Measurements from ENCODE around the gene SLC12A7.

SLC12A7 gene

GRCh38 chr5:1019001-1019905 lies 92.6 kb downstream of the SLC12A7 start:
- DNase-seq (ENCODE audit: low spot score): no peak

DNA sequence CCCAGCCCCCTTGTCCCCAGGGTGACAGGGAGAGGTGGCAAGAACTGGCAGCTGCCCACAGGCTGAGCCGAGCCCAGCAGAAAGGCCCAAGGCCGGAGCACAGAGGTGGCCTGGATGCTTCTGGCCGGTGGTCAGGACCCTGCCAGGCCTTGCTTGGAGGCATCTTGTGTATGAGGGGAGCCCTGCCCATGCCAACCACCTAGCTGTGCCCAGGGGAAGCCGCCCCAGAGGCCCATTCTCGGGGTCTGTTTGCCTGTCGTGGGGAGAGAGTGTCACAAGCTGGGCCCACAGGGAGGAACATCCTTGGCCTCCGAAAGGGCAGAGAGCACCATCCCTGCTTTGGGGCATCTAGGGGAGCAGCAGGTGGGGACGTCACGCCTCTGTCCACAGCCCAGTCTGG lies 93.3 kb downstream of the SLC12A7 start:
- DNase-seq (ENCODE audit: low spot score): no peak

DNA sequence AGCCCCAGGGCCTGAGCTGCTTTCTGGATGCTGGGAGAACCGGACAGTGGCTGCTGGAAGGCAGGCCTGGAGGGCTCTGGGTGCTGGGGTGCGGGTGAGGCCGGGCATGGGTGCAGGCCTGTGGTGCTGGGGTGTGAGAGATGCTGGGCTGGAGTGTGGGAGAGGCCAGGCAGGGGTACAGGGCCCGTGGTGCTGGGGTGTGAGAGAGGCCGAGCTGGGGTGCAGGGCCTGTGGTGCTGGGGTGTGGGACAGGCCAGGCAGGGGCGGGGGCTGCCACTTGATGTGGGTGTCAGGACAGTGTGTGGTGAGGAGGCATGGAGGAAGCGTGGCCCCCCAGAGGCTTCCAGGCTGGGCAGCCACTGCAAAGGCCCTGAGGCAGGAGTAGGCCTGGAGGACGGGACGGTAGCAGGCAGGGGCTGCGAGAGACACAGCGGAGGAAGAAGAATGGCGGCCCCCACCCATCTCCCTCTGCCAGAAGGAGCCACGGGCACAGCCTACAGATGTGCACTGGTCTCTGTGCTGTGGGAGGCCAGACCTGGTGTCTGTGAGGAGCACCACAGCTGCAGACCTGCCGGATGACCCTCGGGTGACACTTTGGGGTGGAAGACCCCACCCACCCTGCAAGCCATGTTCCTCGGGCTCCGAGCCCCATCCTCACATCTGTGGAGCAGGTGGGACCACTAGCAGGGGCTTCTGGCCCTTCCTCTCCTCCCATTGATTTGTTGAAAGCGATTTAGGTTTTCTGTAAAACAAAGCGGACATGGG lies 94.0 kb downstream of the SLC12A7 start:
- no peak for DNase-seq (ENCODE audit: low spot score)

DNA sequence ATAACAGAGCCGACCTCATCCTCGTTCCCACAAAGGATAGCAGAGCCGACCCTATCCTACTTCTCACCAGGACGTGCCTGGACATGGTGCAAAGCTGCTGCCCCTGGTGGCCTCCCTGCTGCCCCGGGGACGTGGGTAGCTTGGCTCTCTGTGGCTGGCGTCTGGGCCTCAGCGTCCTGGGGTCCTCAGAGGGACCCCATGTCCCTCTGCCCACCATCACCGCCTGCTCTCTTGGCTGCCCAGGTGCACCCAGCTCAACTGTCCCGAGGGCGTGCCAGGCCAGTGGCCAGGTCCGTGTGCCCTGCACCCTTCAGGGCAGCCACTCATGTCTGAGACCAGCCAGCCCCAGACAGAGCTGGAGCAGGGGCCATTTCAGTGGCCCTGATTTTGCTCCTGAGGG lies 94.8 kb downstream of the SLC12A7 start:
- DNase-seq (ENCODE audit: low spot score): no peak

DNA sequence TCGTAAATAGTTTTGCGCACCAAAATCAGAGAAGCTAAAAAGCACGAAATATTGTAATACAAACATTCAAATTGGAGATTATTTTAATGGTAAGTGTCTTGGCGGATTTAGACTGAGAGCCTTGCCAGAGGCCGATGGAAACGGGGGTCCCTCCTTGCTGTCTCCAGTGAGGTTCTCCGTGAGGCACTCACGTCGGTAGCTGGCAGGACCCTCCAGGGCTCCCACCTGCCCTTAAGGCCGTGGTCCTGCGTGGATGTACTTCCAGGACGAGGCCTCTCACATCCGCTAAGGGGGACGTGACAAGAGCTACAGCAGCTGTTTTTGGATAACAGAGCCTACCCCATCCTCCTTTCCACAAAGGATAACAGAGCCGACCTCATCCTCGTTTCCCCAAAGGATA lies 95.4 kb downstream of the SLC12A7 start:
- no peak for DNase-seq (ENCODE audit: low spot score)

GRCh38 chr5:1016036-1016435 lies 95.8 kb downstream of the SLC12A7 start:
- no peak for DNase-seq (ENCODE audit: low spot score)

- DNase-seq (ENCODE audit: low spot score): no peak
Observed at GRCh38 chr5:1015507-1015906, 96.4 kb downstream of the SLC12A7 start.

DNA sequence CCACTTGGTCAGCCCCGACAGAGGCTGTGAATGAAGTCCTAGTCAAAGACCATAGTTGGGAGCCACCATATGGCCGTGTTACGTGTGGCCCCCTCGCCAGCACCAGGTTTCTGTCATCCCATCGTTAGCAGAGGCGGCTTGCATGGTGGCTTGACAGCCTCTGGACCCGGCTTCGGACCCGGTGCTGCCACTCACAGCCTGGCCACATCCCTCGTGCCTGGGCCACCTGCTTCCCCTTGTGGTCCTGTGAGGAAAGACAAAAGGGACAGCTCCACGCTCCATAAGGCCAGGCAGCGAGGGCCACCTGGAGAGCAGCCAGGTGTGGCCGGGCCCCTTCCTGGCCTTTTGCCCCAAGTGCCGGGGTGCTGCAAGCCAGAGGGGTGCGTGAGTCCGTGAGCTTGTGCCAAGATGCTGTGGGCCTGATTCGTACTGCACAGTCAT lies 97.1 kb downstream of the SLC12A7 start:
- no peak for DNase-seq (ENCODE audit: low spot score)

- DNase-seq (ENCODE audit: low spot score): no peak
Observed at GRCh38 chr5:1014346-1014745, 97.5 kb downstream of the SLC12A7 start.

DNA sequence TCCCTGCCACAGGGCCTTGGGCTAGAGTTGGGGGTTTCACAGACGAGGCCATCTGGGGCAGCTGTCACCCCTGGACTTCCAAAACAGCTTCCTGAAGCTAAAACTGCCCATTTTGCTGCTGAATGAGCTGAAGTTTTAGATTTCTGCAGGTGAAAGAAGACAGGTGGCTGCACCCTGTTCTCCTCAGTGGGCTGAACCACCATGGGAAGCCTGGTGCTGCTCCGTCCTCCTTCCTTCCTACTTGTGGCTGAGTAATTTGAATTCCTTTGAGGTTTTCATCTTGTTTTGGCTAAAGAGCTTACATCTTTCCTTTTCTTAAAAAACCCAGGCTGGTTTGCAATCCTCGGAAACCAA lies 97.9 kb downstream of the SLC12A7 start:
- no peak for DNase-seq (ENCODE audit: low spot score)

- DNase-seq (ENCODE audit: low spot score): no peak
Observed at GRCh38 chr5:1013238-1013947, 98.5 kb downstream of the SLC12A7 start.

DNA sequence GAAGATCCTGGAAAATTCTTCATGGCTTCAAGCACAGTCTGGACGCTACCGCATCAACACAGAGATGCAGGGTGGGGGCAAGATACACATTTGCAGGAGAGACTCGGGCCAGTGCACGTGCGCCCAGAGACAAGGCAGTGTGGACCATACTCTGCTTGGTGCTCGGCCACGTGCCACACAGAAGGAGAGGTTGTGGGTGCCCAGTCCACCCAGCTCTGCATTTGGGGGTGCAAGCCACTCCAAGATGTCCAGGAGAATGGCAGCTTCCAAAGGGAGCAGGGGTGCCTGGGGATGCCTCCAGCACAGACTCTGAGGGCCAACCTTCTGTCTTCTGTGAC lies 99.0 kb downstream of the SLC12A7 start:
- DNase-seq (ENCODE audit: low spot score): no peak

DNA sequence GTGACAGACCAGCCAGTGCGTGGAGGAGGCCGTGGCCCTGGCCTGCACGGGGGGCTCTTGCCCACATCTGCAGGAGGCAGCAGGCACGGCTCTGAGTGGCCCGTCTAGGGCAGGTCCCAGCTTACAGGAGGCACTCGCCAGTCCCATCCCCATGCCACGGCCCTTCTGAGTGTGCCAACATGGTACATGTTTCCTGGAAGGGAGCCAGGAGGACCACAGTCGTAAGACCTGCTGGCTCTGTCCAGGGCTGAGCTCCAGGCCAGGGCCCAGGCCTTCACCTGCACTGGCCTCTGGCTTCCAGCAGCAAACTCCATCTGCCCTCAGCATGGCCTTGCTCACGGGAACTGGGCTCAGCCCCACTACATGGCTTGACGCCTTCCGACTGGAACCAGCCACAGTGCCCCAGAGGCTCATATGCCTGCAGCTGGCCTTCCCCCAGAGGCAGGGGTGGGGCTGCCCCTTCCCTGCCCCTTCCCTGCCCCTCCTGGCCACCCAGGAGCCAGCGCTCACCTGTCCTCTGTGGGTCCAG lies 99.5 kb downstream of the SLC12A7 start:
- DNase-seq (ENCODE audit: low spot score): no peak

- no peak for DNase-seq (ENCODE audit: low spot score)
Observed at GRCh38 chr5:1011741-1012312, 100.0 kb downstream of the SLC12A7 start.

DNA sequence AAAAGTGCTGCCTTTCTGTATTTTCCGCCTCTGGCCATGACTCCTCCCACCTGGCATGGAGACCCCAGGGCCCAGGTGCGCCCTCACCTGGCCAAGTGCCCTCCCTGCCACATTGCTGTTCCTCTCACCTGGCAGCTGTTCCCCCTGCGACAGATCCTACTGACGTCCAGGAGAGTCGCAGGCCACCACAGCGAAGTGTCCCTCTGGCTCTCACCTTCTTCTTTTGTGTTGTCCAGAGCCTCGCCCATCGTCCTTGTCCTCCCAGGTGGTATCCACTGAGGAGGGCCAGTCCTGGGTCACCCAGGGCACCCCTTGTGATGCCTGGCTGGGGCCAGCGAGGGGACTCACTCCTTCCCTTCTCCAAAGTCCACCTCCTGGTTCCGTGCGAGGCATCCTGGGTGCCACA lies 100.6 kb downstream of the SLC12A7 start:
- no peak for DNase-seq (ENCODE audit: low spot score)

GRCh38 chr5:1010641-1011046 lies 101.2 kb downstream of the SLC12A7 start:
- no peak for DNase-seq (ENCODE audit: low spot score)

DNA sequence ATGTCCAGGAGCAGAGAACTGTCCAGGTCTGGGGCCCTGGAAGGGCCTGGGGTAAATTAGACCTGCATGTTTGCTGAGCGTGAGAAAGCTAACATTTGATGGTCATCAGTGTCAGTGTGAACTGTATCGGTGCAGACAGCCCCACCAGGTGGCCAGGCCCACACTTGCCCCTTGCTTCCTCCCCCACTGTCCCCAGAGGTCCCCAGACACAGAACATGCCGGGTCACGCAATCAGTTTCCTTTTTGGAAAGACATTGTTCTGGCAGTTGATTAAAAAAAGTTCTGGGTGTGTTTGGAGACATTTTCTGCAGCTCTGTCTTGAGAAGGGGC lies 101.7 kb downstream of the SLC12A7 start:
- no peak for DNase-seq (ENCODE audit: low spot score)

GRCh38 chr5:1009359-1010180 lies 102.3 kb downstream of the SLC12A7 start:
- DNase-seq (ENCODE audit: low spot score): no peak

- no peak for DNase-seq (ENCODE audit: low spot score)
Observed at GRCh38 chr5:1008451-1009358, 103.2 kb downstream of the SLC12A7 start, which contains the start of gene NKD2. TSS of gene NKD2 (plus strand) at chr5:1008802. CDS start at chr5:1009058, 256 bp downstream.
